NCI-H510A (cell line): Measurements from ENCODE around the gene CORO2B.
A peak's percentile ranks its signal among the peaks of the same experiment; 100 is the strongest.

Experiments used
- DNase-seq: peaks from one replicate; lab custom pipeline; 2025; lab: John Stamatoyannopoulos, UW

CORO2B gene

GRCh38 chr15:68572309-68572708 is 6.5 kb upstream of the CORO2B start:
- DNase-seq = no peak

DNA sequence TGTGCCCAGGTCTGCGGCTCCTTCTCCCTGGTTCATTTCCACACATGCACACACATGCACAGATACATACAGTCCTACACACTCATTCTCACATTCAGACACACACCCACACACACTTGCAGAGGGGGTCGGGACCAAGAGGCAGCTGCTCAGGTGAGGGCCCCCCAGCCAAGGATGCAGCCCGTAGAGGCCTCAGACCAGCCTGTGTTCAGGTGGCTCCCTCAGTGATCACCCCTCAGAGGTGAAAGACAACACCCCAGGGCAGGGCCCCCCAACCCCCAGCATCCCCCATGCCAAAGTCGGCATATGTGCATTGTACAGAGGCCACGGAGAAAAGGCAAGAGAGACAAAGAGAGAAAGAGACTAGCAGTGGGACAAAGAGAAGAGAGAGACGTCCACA is 5.9 kb upstream of the CORO2B start:
- no peak for DNase-seq

DNA sequence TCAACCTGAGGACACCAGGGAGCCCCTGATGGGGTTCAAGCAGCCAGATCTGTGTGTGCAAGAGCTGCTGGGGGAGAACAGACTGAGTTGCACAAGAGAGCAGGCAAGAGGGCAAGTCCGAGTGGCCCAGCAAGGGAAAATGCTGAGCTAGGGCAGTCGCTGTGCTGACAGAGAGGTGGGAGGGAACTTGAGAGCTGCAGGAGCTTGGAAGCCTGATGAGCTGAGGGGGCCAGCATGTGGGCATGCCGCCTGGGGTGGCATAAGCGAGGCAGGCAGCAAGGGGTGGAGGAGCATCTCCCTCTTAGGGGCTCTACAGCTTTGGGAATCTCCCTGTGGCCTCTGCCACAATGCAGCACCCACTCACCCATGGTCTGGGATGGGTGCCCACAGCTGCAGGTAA is 4.7 kb upstream of the CORO2B start:
- no peak for DNase-seq

GRCh38 chr15:68574629-68575028 is 4.2 kb upstream of the CORO2B start:
- DNase-seq = no peak

DNA sequence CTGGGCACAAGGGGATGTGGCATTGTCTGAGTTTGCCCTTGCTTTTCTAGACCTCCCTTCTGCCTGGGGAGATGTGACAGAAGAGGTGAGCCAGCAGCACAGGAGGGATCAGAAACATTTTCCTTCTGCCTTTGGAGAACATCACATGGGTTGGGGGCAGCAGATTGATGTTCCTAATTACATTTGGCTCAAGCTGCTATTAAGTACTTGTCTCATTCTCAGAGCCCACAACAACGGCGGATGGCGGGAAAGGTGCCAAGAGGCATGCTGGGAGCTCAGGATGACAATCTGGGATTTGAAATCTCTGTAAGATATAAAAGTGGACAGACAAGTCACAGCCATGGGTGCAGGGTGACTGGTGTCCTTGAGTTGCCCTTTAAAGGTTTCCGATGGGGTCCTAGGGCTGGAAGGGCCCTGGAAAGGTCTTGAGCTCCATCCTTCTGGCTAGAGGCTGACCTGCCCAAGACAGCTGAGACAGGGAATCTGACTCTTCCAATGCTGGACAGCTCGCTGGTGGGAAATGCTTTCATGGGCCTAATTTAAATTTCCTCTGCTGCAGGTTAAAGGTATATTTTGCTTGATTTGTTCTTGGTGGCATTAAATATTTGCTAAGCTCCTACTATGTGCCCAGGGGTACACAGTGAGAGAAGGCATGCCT is 2.4 kb upstream of the CORO2B start:
- DNase-seq = no peak

- peak; percentile 54 for DNase-seq
These were observed 416 bp upstream of the CORO2B start for GRCh38 chr15:68578175-68578979.

GRCh38 chr15:68580026-68580882 is 1.5 kb downstream of the CORO2B start:
- DNase-seq = no peak

DNA sequence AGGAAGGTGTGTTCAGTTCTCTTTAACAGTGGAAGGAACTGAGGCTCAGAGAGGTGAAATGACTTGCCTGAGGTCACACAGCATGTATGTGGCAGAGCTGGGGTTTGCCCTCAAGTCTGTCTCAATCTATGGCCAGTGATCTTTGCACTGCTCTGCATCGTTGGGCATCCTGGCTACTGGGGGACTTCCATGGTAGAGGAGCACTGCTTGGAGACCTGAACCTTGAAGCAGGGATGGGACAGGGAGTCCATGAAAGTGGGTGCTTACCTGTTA is 2.0 kb downstream of the CORO2B start:
- DNase-seq = no peak

DNA sequence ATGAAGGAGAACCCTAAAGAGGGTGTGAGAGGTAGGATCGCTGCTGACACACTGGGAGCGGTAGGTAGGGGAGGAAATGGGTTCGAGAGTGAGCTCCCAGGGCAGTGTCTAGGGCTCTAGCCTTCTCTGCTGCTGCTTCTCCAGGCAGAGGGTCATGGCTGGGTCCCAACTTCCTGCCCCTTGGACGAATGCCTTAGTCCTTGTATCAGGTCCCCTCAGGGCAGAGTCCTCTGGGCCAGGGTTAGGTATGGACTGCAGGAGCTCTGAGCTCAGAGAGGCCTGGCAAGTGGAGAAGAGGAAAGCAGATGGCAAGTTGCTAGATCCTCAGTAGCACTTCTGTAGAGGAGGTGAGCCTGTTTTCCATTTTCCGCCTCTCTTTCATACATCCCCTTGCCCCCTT is 2.9 kb downstream of the CORO2B start:
- no peak for DNase-seq

GRCh38 chr15:68582236-68582635 is 3.4 kb downstream of the CORO2B start:
- no peak for DNase-seq

DNA sequence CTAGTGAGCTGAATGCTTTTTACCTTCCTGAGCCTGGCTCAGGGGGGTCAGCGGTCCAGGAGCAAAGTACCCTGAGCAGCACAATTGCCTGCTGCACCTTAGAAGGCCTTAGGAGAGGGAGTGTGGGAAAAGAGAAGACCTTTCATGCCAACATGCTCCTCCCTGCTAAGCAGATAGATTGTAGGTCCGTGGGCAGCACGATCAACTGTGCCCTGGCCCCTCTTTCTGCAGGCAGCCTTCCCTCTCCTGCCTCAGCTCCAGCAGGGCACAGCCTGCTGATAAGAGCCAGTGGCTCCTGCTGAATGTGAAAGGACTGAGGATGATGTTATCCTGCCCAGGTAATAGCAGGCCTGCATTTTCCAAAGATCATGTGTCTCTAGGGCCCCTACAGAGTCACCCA is 4.1 kb downstream of the CORO2B start:
- no peak for DNase-seq

DNA sequence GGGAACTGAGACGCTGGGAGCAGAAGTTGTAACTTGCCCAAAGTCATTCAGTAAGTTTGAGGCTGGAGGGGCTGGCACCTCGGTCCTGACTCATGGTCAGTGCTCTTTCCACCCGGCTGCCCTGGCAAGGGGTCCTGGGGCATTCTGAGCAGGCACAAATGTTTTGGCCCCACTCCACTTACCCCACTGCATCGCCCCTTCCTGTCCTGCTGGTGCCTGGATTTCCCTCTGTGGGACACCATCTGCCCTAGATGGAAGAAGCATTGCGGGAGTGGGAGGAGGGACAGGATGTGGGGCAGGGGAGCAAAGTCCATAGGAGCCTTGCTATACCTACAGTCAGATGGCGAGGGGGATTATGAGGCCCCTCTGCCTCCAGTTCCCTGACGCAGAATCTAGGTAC is 4.5 kb downstream of the CORO2B start:
- DNase-seq = no peak

GRCh38 chr15:68583936-68584755 is 5.4 kb downstream of the CORO2B start:
- no peak for DNase-seq

GRCh38 chr15:68584756-68585573 is 6.2 kb downstream of the CORO2B start:
- no peak for DNase-seq

DNA sequence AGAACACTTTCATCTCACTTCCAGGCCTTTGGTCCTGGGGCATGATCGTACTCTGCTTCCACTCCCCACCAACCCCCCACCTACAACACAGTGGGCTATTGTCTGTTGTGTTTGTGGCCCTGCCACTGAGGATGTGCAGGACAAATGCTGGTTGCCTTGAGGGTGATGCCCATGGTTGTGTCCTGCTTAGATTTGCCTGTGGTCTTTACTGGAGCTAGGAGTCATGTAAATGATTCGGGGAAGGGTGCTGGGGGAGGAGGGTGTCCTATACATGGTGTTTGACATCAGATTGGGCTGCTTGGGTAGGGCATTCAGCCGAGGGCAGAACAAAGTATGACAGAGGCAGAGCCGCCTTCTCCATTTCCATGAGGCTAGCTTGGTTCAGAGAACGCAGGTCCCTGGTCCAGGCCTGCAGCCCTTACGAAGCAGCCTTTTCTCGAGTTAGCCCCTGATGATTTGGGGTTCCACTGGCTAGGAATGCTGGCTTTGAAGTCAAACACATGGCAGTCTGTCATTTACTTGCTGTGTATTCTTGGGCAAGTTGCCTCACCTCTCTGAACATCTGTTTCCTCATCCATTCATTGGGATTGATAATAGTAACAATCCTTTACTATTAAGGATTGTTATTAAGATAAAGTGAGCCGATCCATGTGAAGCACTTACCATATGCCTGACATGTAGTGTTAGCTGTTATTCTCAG is 6.9 kb downstream of the CORO2B start:
- DNase-seq = no peak

GRCh38 chr15:68586274-68586961 is 7.6 kb downstream of the CORO2B start:
- no peak for DNase-seq

- DNase-seq = no peak
These were observed 9.1 kb downstream of the CORO2B start for GRCh38 chr15:68587769-68588385.

DNA sequence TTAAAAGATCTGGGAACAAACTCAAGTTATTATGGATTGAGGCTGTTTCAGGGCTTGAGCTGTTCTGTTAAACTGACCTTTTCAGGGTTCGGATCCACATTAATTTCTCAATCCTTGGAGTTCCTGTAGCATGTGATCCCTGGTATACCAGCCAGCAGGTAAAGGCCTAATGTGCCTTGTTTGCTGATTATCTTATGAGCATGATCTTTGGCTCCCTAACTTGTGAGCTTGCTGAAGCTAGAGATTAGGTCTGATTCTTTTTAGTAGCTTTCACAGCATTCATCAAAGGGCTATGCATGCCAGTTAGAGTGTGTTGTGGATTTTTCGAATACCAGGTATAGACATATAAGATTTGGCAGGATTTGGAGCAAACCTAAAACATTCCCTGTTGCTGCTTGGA is 10.3 kb downstream of the CORO2B start:
- no peak for DNase-seq
